ENCODE measurements around the gene TMEM8B.

TMEM8B gene

GRCh38 chr9:35836595-35836994 is 7.6 kb downstream of the TMEM8B start:
- Histone ChIP-seq H3K27ac (replicated peaks) (no peak overlapping the region), H3K27me3 (ENCODE audit: insufficient read depth, poor library complexity, severe bottlenecking) (peaks cover 20% of the 10 kb centered on the region), H3K4me3 (replicated peaks; ENCODE audit: insufficient read depth, low read length) (no peak overlapping the region)
- DNase-seq (ENCODE audit: low read depth in 1 of 2, low spot score in 1 of 2), result no peak
- TF ChIP-seq, protein P1, sequence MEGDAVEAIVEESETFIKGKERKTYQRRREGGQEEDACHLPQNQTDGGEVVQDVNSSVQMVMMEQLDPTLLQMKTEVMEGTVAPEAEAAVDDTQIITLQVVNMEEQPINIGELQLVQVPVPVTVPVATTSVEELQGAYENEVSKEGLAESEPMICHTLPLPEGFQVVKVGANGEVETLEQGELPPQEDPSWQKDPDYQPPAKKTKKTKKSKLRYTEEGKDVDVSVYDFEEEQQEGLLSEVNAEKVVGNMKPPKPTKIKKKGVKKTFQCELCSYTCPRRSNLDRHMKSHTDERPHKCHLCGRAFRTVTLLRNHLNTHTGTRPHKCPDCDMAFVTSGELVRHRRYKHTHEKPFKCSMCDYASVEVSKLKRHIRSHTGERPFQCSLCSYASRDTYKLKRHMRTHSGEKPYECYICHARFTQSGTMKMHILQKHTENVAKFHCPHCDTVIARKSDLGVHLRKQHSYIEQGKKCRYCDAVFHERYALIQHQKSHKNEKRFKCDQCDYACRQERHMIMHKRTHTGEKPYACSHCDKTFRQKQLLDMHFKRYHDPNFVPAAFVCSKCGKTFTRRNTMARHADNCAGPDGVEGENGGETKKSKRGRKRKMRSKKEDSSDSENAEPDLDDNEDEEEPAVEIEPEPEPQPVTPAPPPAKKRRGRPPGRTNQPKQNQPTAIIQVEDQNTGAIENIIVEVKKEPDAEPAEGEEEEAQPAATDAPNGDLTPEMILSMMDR (IDR thresholded peaks at IDR 0.05; ENCODE audit: insufficient read depth, low read length), result no peak
- TF ChIP-seq SPI1 (IDR thresholded peaks at IDR 0.05; ENCODE audit: borderline replicate concordance, low read depth) (no peak), GABPA (IDR thresholded peaks at IDR 0.05; ENCODE audit: low read depth) (no peak), REST (IDR thresholded peaks at IDR 0.05; ENCODE audit: insufficient replicate concordance, low read depth) (no peak), POLR2AphosphoS5 (IDR thresholded peaks at IDR 0.05; ENCODE audit: low read depth) (no peak)

DNA sequence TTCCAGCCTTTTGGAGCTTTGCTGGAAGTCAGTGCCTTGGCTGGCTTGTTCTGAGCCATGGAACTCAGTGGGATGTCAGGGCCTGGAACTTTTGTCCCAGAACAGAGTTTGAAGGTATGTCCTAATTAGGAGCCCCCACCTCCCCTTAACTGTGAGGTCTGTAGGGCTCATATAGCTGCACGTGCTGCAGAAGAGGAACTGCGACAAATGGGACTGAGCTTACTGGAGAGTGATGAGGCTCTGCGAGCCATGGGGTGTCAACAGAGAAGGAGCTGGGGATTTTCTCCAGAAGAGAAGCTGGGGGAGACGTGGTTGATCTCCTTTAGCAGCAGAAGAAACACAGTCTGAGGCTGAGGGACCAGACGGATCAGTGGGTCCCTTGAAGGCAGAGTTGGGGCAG is 10.9 kb downstream of the TMEM8B start:
- peak; percentile 71 for TF ChIP-seq SPI1 (IDR thresholded peaks at IDR 0.05; ENCODE audit: borderline replicate concordance, low read depth)
- no peak for TF ChIP-seq GABPA (IDR thresholded peaks at IDR 0.05; ENCODE audit: low read depth)
- no peak overlapping the region for H3K27ac ChIP-seq (replicated peaks)
- H3K4me3 ChIP-seq (replicated peaks; ENCODE audit: insufficient read depth, low read length), result no peak overlapping the region
- peaks cover 34% of the 10 kb centered on the region for H3K27me3 ChIP-seq (ENCODE audit: insufficient read depth, poor library complexity, severe bottlenecking)
- DNase-seq (ENCODE audit: low read depth in 1 of 2, low spot score in 1 of 2), result no peak

- TF ChIP-seq POLR2AphosphoS5 (IDR thresholded peaks at IDR 0.05; ENCODE audit: low read depth) (no peak), REST (IDR thresholded peaks at IDR 0.05; ENCODE audit: insufficient replicate concordance, low read depth) (no peak), GABPA (IDR thresholded peaks at IDR 0.05; ENCODE audit: low read depth) (no peak), SPI1 (IDR thresholded peaks at IDR 0.05; ENCODE audit: borderline replicate concordance, low read depth) (no peak)
- TF ChIP-seq, protein P1 (IDR thresholded peaks at IDR 0.05; ENCODE audit: insufficient read depth, low read length), result no peak
- Histone ChIP-seq H3K4me3 (replicated peaks; ENCODE audit: insufficient read depth, low read length) (no peak overlapping the region), H3K27ac (replicated peaks) (no peak overlapping the region), H3K27me3 (ENCODE audit: insufficient read depth, poor library complexity, severe bottlenecking) (peaks cover 34% of the 10 kb centered on the region)
- DNase-seq (ENCODE audit: low read depth in 1 of 2, low spot score in 1 of 2), result no peak
Observed at GRCh38 chr9:35840881-35841644, 12.0 kb downstream of the TMEM8B start.

DNA sequence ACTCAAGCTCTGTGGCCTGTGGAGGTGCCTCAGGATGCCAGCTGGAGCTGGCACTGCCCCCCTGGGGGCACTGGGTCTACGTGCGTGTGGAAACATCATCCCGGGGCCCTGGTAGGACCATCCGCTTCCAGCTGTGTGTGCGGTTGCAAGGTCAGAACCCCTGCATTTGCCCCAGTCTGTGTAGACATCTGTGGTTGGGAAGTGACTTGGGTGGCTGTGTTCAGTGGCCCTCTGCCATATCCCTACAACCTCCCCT is 12.5 kb downstream of the TMEM8B start:
- H3K4me3 ChIP-seq (replicated peaks; ENCODE audit: insufficient read depth, low read length), result no peak overlapping the region
- H3K27me3 ChIP-seq (ENCODE audit: insufficient read depth, poor library complexity, severe bottlenecking), result peaks cover 34% of the 10 kb centered on the region
- TF ChIP-seq, protein P1 (IDR thresholded peaks at IDR 0.05; ENCODE audit: insufficient read depth, low read length), result no peak
- TF ChIP-seq GABPA (IDR thresholded peaks at IDR 0.05; ENCODE audit: low read depth), result no peak
- no peak for TF ChIP-seq SPI1 (IDR thresholded peaks at IDR 0.05; ENCODE audit: borderline replicate concordance, low read depth)
- no peak for TF ChIP-seq REST (IDR thresholded peaks at IDR 0.05; ENCODE audit: insufficient replicate concordance, low read depth)
- no peak for TF ChIP-seq POLR2AphosphoS5 (IDR thresholded peaks at IDR 0.05; ENCODE audit: low read depth)
- no peak for DNase-seq (ENCODE audit: low read depth in 1 of 2, low spot score in 1 of 2)
- no peak overlapping the region for H3K27ac ChIP-seq (replicated peaks)
